Activated B cell treated with CpG ODN at 0.5 μM for 24 hours (primary cell): ENCODE measurements around the gene MYRIP. TPM values are rescaled to one million over a fixed set of nuclear protein-coding genes. Genes with fewer than 3 reads are reported as not detected.

Experiments used
- ATAC-seq: fragments of 200-7000 bp; cut with Tn5 transposase; one replicate; pipeline ENCODE4 v1.10.0; 2021; ENCODE audit warnings: low read depth, mild to moderate bottlenecking, moderate library complexity
- CTCF ChIA-PET: fragments of 350-600 bp; sonication (Branson Sonifier 250); formaldehyde crosslinking; loops from one replicate; lab custom pipeline; 2021; ENCODE audit warnings: antibody characterized with exemption; lab: Charles Lee
- POLR2A ChIA-PET: fragments of 350-600 bp; sonication (Branson Sonifier 250); formaldehyde crosslinking; loops from one replicate; lab custom pipeline; 2021; ENCODE audit warnings: antibody characterized with exemption; lab: Charles Lee
- DNase-seq: peaks from one replicate; pipeline ENCODE4 v3.0.0; 2022
- H3K27ac Mint-ChIP-seq: one replicate; pipeline ENCODE4 v1.8.0; 2020; ENCODE audit warnings: mixed read lengths
- H3K27me3 Mint-ChIP-seq: one replicate; pipeline ENCODE4 v1.8.0; 2021; ENCODE audit warnings: mixed read lengths
- H3K36me3 Mint-ChIP-seq: one replicate; pipeline ENCODE4 v1.8.0; 2021; ENCODE audit warnings: low read depth, mixed read lengths
- H3K4me1 Mint-ChIP-seq: one replicate; pipeline ENCODE4 v1.8.0; 2021; ENCODE audit warnings: mixed read lengths
- H3K4me3 Mint-ChIP-seq: one replicate; pipeline ENCODE4 v1.8.0; 2020; ENCODE audit warnings: mild to moderate bottlenecking, mixed read lengths
- H3K9me3 Mint-ChIP-seq: one replicate; pipeline ENCODE4 v1.8.0; 2020; ENCODE audit warnings: mixed read lengths
- CTCF ChIP-seq: fragments of 200-600 bp; IDR thresholded peaks from one replicate; pipeline ENCODE4 v1.8.0; 2022; ENCODE audit warnings: antibody characterized with exemption, mild to moderate bottlenecking
- intact Hi-C: fragments of 100-400 bp; cut with micrococcal nuclease; formaldehyde crosslinking; loops from one replicate; pipeline ENCODE4 v1.15.1; 2024
- total RNA-seq: library from RNA; stranded (reverse); gene quantifications from 2 replicates; pipeline ENCODE4 v1.2.3, GENCODE V29; 2022

MYRIP gene
- total RNA-seq, 1 donor from 2014 or later, result 0.20 TPM

- H3K27me3 Mint-ChIP-seq, result peaks cover 4% of the 10 kb centered on the region
- H3K36me3 Mint-ChIP-seq, result no peaks in the 10 kb centered on the region
- DNase-seq (no peak), ATAC-seq (no peak)
- TF ChIP-seq CTCF, result no peak
- no peak overlapping the region for H3K4me3 Mint-ChIP-seq
- ChIA-PET CTCF (no interaction called here), POLR2A (no interaction called here)
- intact Hi-C loops, result no loop called here
- H3K27ac Mint-ChIP-seq, result no peak overlapping the region
- no peaks in the 10 kb centered on the region for H3K9me3 Mint-ChIP-seq
- H3K4me1 Mint-ChIP-seq, result no peaks in the 10 kb centered on the region
Observed at GRCh38 chr3:39961230-39961629, 151.8 kb downstream of the MYRIP start.

GRCh38 chr3:39962581-39962980, 153.2 kb downstream of the MYRIP start:
- H3K4me1 Mint-ChIP-seq, result no peaks in the 10 kb centered on the region
- H3K36me3 Mint-ChIP-seq, result no peaks in the 10 kb centered on the region
- DNase-seq (no peak), ATAC-seq (no peak)
- intact Hi-C loops, result no loop called here
- no peaks in the 10 kb centered on the region for H3K9me3 Mint-ChIP-seq
- no peak overlapping the region for H3K4me3 Mint-ChIP-seq
- CTCF ChIA-PET, result no interaction called here
- POLR2A ChIA-PET, result no interaction called here
- TF ChIP-seq CTCF, result no peak
- H3K27ac Mint-ChIP-seq, result no peak overlapping the region
- peaks cover 4% of the 10 kb centered on the region for H3K27me3 Mint-ChIP-seq

- no peak for TF ChIP-seq CTCF
- Mint-ChIP-seq H3K4me1 (no peaks in the 10 kb centered on the region), H3K9me3 (no peaks in the 10 kb centered on the region), H3K36me3 (no peaks in the 10 kb centered on the region), H3K4me3 (no peak overlapping the region), H3K27me3 (peaks cover 11% of the 10 kb centered on the region), H3K27ac (no peak overlapping the region)
- ChIA-PET CTCF (no interaction called here), POLR2A (no interaction called here)
- intact Hi-C loops, result no loop called here
- DNase-seq, result no peak
- no peak for ATAC-seq
Observed at GRCh38 chr3:39965461-39965860, 156.1 kb downstream of the MYRIP start.

- no peaks in the 10 kb centered on the region for H3K36me3 Mint-ChIP-seq
Observed at GRCh38 chr3:39965997-39966396, 156.6 kb downstream of the MYRIP start.

GRCh38 chr3:39970982-39971381, 161.6 kb downstream of the MYRIP start:
- no peak for ATAC-seq
- Mint-ChIP-seq H3K4me1 (no peaks in the 10 kb centered on the region), H3K36me3 (no peaks in the 10 kb centered on the region), H3K9me3 (no peaks in the 10 kb centered on the region), H3K4me3 (no peak overlapping the region), H3K27ac (no peak overlapping the region), H3K27me3 (peaks cover 12% of the 10 kb centered on the region)
- no peak for DNase-seq
- intact Hi-C loops, result no loop called here
- CTCF ChIA-PET, result no interaction called here
- POLR2A ChIA-PET, result no interaction called here
- TF ChIP-seq CTCF, result no peak

More at GRCh38 chr3:39965997-39966396, 156.6 kb downstream of the MYRIP start:
- intact Hi-C loops, result no loop called here
- CTCF ChIA-PET, result no interaction called here
- no peak for ATAC-seq
- Mint-ChIP-seq H3K27me3 (peaks cover 10% of the 10 kb centered on the region), H3K4me3 (no peak overlapping the region), H3K27ac (no peak overlapping the region), H3K4me1 (no peaks in the 10 kb centered on the region), H3K9me3 (no peaks in the 10 kb centered on the region)
- DNase-seq, result no peak
- no peak for TF ChIP-seq CTCF
- POLR2A ChIA-PET, result no interaction called here
